IPS-18a (cell line): Measurements from ENCODE around the gene CFAP99.

Experiments used
- H3K27ac ChIP-seq: one replicate; pipeline ENCODE4 v1.5.1; 2013; ENCODE audit warnings: low read length
- H3K27me3 ChIP-seq: one replicate; pipeline ENCODE4 v1.6.1; 2013; ENCODE audit warnings: mild to moderate bottlenecking, low read length; ENCODE audit not compliant: control insufficient read depth, insufficient read depth
- H3K36me3 ChIP-seq: one replicate; pipeline ENCODE4 v1.6.1; 2013; ENCODE audit warnings: low read depth, low read length; ENCODE audit not compliant: control insufficient read depth
- H3K4me1 ChIP-seq: one replicate; pipeline ENCODE4 v1.6.1; 2013; ENCODE audit warnings: low read depth, low read length; ENCODE audit not compliant: control insufficient read depth
- H3K4me3 ChIP-seq: one replicate; pipeline ENCODE4 v1.5.1; 2013; ENCODE audit warnings: low read length
- H3K9ac ChIP-seq: one replicate; pipeline ENCODE4 v1.6.1; 2013; ENCODE audit warnings: mild to moderate bottlenecking, low read length, moderate library complexity
- H3K9me3 ChIP-seq: one replicate; pipeline ENCODE4 v1.6.1; 2013; ENCODE audit warnings: low read depth, low read length; ENCODE audit not compliant: control insufficient read depth

CFAP99 gene

DNA sequence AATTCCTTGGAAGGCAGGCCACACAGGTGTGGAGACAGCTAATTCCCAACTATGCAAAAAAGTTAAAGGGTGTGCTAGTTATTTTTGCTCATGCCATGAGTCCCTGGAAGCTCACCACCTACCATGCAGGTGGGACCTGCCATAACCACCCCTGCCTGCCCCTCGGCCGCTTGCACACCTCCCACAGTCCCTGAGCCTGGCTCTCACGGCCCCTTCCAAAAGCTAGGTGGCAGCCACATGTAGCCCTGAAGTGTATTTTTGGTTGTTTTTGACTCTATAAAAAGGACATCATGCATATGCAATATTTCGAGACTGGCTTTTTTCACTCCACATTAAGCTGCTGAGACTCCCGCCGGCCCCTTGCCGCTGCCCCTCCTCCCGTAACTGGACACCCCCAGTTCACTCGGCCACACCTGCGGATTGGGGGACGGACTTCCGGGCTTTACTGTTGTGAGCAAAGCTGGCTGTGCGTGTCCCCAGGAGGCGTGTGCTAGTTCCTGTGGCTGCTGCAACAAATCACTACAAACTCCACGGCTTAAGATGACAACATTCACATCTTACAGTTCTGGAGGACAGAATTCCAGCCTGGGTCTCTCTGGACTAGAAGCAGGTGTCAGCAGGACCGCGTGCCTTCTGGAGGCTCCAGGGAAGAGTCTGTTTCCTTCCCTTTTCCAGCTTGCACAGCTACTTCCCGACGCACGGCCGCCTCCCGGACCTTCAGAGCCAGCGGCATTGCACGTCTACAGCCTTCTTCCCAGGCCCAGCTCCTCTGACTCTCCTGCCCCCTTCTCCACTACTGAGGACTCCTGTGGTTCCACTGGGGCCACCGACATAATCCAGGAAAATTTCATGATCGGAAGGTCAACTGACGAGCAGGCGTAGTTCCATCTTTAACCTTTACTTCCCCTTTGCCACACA is 25.1 kb upstream of the CFAP99 start:
- peaks cover 38% of the 10 kb centered on the region for H3K4me1 ChIP-seq
- no peak overlapping the region for H3K27ac ChIP-seq
- H3K9me3 ChIP-seq, result no peaks in the 10 kb centered on the region
- no peak overlapping the region for H3K9ac ChIP-seq
- peak overlapping the region; percentile 48 for H3K4me3 ChIP-seq
- H3K27me3 ChIP-seq, result peaks cover 12% of the 10 kb centered on the region
- no peaks in the 10 kb centered on the region for H3K36me3 ChIP-seq

- no peaks in the 10 kb centered on the region for H3K9me3 ChIP-seq
- no peak overlapping the region for H3K9ac ChIP-seq
- H3K36me3 ChIP-seq, result no peaks in the 10 kb centered on the region
- peaks cover 34% of the 10 kb centered on the region for H3K4me1 ChIP-seq
- H3K27ac ChIP-seq, result no peak overlapping the region
- no peak overlapping the region for H3K4me3 ChIP-seq
- peaks cover 12% of the 10 kb centered on the region for H3K27me3 ChIP-seq
These were observed 24.2 kb upstream of the CFAP99 start for GRCh38 chr4:2394528-2394927.

GRCh38 chr4:2395038-2395437 is 23.7 kb upstream of the CFAP99 start:
- Histone ChIP-seq H3K4me1 (peaks cover 29% of the 10 kb centered on the region), H3K9ac (no peak overlapping the region), H3K27ac (no peak overlapping the region), H3K36me3 (no peaks in the 10 kb centered on the region), H3K4me3 (no peak overlapping the region), H3K27me3 (peaks cover 11% of the 10 kb centered on the region), H3K9me3 (no peaks in the 10 kb centered on the region)

- peaks cover 24% of the 10 kb centered on the region for H3K4me1 ChIP-seq
- no peak overlapping the region for H3K9ac ChIP-seq
- no peak overlapping the region for H3K4me3 ChIP-seq
- peaks cover 5% of the 10 kb centered on the region for H3K27me3 ChIP-seq
- no peaks in the 10 kb centered on the region for H3K36me3 ChIP-seq
- no peaks in the 10 kb centered on the region for H3K9me3 ChIP-seq
- H3K27ac ChIP-seq, result no peak overlapping the region
These were observed 23.2 kb upstream of the CFAP99 start for GRCh38 chr4:2395584-2395983.

GRCh38 chr4:2396781-2397368 is 21.9 kb upstream of the CFAP99 start:
- H3K27me3 ChIP-seq, result peaks cover 11% of the 10 kb centered on the region
- H3K36me3 ChIP-seq, result no peaks in the 10 kb centered on the region
- no peaks in the 10 kb centered on the region for H3K9me3 ChIP-seq
- H3K9ac ChIP-seq, result no peak overlapping the region
- H3K4me1 ChIP-seq, result peaks cover 18% of the 10 kb centered on the region
- no peak overlapping the region for H3K4me3 ChIP-seq
- no peak overlapping the region for H3K27ac ChIP-seq

DNA sequence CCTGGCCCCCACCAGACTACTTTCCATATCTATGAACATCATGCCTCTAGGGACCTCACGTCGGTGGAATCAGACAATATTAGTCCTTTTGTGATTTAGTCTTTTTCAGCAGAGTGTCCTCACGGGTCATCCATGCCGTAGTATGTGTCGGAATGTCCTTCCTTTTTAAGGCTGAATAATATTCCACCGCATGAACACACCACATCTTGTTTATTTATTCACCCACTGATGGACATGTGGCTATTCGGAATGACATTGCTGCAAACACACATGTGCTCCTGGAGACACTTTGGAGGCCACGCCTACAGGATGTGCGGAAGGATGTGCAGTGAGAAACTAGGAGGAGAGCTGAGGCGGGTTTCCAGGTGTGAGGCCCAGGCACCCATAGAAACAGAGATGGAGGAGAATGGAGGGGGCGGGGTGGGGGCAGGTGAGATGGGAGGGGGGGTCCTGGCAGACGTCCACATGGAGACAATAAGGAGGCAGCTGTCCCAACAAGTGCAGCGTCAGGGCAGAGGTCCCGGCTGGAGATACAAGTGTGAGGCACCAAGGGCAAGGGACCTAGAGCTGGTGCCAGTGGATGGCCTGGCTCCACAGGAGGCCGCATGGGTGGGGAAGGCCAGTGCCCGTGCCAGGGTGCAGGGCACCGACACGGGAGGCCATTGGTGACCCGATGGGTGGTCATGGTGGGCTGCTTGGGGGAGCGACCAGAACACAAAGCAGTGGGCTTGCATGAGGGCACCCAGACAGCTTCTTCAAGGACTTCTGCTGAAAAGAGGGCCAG is 21.0 kb upstream of the CFAP99 start:
- Histone ChIP-seq H3K27ac (no peak overlapping the region), H3K27me3 (peaks cover 16% of the 10 kb centered on the region), H3K9me3 (no peaks in the 10 kb centered on the region), H3K9ac (no peak overlapping the region), H3K36me3 (no peaks in the 10 kb centered on the region), H3K4me1 (peaks cover 21% of the 10 kb centered on the region), H3K4me3 (no peak overlapping the region)

GRCh38 chr4:2399216-2399615 is 19.5 kb upstream of the CFAP99 start:
- Histone ChIP-seq H3K4me1 (peaks cover 9% of the 10 kb centered on the region), H3K4me3 (no peak overlapping the region), H3K9ac (no peak overlapping the region), H3K27ac (no peak overlapping the region), H3K27me3 (peaks cover 23% of the 10 kb centered on the region), H3K36me3 (no peaks in the 10 kb centered on the region), H3K9me3 (no peaks in the 10 kb centered on the region)

DNA sequence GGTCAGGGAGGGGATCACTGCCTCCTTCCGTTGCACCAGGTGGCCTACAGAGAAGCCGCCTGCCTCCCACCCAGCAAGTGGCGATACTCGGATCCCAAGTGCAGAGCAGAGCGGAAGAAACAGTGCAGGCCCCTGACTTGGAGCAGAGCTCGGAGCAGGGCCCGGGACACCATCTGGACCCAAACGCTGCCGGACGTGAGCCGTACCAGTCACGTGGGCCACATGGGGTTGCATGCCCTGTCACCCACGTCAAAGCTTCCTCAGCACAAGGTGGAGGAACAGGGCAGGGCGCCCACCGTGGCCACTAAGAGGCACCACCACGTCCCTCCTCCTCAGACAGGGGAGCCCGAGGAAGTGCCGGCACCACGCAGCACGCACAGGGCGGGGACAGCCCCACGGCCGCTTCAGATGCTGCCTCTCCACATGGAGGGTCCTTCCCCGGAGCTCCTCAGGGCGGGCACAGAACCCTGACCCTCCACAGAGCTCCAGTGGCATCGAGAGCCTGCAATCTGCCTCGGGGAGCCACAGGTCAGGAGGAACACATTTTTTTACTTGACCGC is 19.0 kb upstream of the CFAP99 start:
- H3K4me1 ChIP-seq, result peaks cover 9% of the 10 kb centered on the region
- H3K27ac ChIP-seq, result no peak overlapping the region
- no peaks in the 10 kb centered on the region for H3K9me3 ChIP-seq
- H3K9ac ChIP-seq, result no peak overlapping the region
- H3K27me3 ChIP-seq, result peaks cover 23% of the 10 kb centered on the region
- no peaks in the 10 kb centered on the region for H3K36me3 ChIP-seq
- no peak overlapping the region for H3K4me3 ChIP-seq

- Histone ChIP-seq H3K9me3 (no peaks in the 10 kb centered on the region), H3K4me3 (no peak overlapping the region), H3K27ac (no peak overlapping the region), H3K4me1 (peaks cover 9% of the 10 kb centered on the region), H3K27me3 (peaks cover 23% of the 10 kb centered on the region), H3K36me3 (no peaks in the 10 kb centered on the region), H3K9ac (no peak overlapping the region)
These were observed 17.7 kb upstream of the CFAP99 start for GRCh38 chr4:2400841-2401609.

- peaks cover 23% of the 10 kb centered on the region for H3K27me3 ChIP-seq
- H3K27ac ChIP-seq, result no peak overlapping the region
- H3K36me3 ChIP-seq, result no peaks in the 10 kb centered on the region
- H3K4me1 ChIP-seq, result peaks cover 9% of the 10 kb centered on the region
- no peaks in the 10 kb centered on the region for H3K9me3 ChIP-seq
- H3K9ac ChIP-seq, result no peak overlapping the region
- H3K4me3 ChIP-seq, result peak overlapping the region; percentile 21
These were observed 17.2 kb upstream of the CFAP99 start for GRCh38 chr4:2401610-2401983.
